ENCODE data around the gene ARID3A.

The ARID3A gene

DNA sequence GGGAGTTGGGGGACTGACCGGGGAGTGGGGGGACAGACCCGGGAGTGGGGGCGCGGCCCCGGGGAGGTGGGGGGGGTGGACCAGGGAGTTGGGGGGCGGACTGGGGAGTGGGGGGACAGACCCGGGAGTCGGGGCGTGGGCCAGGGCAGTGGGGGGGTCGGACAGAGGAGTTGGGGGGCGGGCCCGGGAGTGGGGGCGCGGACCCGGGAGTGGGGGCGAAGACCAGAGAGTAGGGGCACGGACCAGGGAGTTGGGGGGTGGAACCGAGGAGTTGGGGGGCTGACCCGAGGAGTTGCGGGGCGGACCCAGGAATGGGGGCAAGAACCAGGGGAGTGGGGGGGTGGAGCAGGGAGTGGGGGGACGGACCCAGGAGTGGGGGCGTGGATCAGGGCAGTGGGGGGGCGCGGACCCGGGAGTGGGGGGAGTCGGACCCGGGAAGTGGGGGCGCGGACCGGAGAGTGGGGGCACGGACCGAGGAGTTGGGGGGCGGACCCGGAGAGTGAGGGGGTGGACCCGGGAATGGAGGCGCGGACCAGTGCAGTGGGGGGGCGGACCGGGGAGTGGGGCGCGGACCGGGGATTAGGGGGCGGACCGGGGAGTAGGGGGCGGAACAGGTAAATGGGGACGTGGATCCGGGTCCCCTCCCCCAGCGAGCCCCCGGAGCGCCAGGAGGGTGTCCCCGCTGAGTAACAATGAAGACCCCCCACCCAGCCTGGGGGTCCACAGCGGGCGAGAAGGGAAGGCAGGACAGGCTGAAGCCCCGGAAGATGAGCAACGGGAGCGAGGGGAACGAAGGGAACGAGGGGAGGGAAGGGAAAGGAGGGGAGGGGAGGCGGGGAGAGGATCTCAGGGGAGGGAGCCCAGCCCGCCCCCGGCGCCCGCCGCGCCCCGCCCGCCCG is 13.4 kb upstream of the ARID3A start:
- DNase-seq (ENCODE audit: low spot score), result no peak

- DNase-seq (ENCODE audit: low spot score), result peak; percentile 80
These were observed 12.6 kb upstream of the ARID3A start, which contains the start of gene R3HDM4 for GRCh38 chr19:913080-913748. Gene R3HDM4 (minus strand): TSS chr19:913219. CDS start chr19:913157, 62 bp downstream.

DNA sequence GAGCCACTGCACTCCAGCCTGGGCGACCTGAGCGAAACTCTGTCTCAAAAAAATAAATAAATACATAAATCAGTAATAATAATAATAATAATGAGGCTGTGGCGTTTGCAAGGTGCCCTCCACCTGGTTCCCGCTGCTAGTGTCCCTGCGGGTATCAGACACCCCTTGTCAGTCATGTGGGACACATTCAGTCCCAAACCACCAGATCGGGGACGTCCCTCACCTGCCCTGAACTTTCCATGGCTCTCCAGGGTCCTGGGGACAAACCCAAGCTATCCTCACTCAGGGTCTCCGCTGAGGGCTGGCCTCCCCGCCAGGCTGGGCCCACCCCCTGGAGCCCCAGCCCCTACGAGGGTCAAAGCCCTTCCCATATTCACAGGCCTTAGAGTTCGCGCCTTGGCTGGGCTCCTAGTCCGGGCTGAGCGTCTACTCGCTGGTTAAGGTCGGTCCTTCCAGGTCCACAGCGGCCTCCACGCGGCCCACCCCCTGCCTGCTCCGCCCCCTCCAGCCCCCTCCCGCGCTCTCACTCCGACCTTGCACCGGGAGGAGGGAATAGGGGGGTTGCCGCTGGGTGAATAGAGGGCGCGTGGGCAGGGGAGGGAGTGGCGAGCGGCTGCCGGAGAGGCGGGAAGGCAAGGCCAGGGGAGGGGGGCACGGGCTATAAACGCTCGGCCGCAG is 9.1 kb upstream of the ARID3A start:
- no peak for DNase-seq (ENCODE audit: low spot score)

DNA sequence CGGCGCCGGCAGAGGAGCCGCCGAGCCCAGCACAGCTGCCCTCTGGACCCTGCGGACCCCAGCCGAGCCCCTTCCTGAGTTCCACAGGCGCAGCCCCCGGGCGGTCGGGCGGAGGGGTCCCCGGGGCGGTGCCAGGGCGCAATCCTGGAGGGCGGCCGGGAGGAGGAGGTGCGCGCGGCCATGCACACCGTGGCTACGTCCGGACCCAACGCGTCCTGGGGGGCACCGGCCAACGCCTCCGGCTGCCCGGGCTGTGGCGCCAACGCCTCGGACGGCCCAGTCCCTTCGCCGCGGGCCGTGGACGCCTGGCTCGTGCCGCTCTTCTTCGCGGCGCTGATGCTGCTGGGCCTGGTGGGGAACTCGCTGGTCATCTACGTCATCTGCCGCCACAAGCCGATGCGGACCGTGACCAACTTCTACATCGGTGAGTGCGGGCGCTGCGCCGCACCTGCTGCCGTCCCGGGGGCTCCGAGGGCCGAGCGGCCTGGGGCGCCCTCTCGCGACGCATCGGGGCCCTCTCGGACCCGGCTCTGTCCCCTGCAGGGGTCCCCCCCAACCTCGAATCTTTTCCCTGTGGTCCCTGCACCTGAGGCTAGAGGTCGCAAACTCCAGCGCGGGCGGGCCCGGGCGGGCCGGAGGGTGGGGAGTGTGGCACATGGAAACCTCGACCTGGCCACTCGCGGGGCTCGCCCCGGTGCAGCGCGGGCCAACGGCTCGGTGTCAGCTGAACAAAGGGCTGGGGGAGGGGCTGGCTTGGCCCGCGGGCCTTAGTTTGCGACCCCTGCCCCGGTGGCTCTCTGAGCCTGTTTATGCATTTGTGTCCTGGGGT is 8.3 kb upstream of the ARID3A start, which contains the start of gene KISS1R:
Gene KISS1R, plus strand, starts transcription at position 11 of the 829 bp plus-strand sequence. Its CDS starts 170 bp downstream, at position 181.
- DNase-seq (ENCODE audit: low spot score), result peak; percentile 77

DNA sequence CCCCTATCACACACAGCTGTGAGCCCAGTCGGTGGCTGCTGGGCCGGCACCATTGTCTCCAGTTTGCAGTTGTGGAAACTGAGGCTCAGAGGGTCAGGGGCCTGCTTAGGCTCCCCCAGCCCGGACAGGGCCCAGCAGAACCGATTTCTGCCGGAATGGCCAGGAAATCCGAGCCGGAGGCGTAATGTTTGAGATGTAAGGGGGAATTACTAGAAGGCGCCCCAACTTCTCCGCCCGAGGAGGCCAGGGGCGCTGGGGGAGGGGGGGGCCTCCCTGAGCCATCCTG is 7.7 kb upstream of the ARID3A start:
- DNase-seq (ENCODE audit: low spot score), result no peak

GRCh38 chr19:918481-919198 is 7.2 kb upstream of the ARID3A start:
- DNase-seq (ENCODE audit: low spot score), result no peak

GRCh38 chr19:919199-920050 is 6.4 kb upstream of the ARID3A start:
- DNase-seq (ENCODE audit: low spot score), result no peak

DNA sequence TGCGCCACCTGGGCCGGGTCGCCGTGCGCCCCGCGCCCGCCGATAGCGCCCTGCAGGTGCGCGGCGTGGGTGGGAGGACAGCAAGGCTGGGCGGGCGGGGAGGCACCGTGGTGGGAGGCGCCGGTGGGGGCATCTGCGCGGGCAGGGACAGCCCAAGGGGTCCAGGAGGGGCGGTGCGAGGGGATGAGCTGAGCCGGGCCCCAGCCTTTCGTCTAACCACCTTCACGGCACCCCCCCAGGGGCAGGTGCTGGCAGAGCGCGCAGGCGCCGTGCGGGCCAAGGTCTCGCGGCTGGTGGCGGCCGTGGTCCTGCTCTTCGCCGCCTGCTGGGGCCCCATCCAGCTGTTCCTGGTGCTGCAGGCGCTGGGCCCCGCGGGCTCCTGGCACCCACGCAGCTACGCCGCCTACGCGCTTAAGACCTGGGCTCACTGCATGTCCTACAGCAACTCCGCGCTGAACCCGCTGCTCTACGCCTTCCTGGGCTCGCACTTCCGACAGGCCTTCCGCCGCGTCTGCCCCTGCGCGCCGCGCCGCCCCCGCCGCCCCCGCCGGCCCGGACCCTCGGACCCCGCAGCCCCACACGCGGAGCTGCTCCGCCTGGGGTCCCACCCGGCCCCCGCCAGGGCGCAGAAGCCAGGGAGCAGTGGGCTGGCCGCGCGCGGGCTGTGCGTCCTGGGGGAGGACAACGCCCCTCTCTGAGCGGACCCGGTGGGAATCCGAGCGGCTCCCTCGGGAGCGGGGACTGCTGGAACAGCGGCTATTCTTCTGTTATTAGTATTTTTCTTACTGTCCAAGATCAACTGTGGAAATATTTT is 5.6 kb upstream of the ARID3A start:
- DNase-seq (ENCODE audit: low spot score), result no peak

- no peak for DNase-seq (ENCODE audit: low spot score)
These were observed 1.2 kb upstream of the ARID3A start for GRCh38 chr19:924553-925086.

DNA sequence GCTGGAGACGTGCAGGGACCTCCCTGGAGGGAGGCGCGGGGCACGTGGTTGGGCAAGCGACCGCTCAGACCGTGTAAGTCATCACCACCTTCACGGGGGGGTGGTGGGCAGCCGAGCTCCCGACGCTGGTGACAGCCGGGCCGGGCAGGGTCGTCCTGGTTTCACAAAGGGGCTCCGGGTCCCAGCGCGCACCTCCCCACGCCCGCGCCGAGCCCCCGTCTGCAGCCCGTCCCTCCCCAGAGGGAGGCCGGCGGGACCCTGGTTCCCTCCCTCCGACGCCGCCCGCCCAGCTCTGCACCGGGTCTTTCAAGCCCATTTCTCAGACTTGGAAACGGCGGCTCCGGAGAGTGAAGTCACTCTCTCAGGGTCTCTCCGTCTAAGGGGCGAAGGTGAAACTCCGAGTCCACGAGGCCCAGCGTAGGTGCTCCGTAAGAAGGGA is 729 bp upstream of the ARID3A start:
- DNase-seq (ENCODE audit: low spot score), result no peak

GRCh38 chr19:926323-926588 is 421 bp downstream of the ARID3A start:
- DNase-seq (ENCODE audit: low spot score), result no peak

DNA sequence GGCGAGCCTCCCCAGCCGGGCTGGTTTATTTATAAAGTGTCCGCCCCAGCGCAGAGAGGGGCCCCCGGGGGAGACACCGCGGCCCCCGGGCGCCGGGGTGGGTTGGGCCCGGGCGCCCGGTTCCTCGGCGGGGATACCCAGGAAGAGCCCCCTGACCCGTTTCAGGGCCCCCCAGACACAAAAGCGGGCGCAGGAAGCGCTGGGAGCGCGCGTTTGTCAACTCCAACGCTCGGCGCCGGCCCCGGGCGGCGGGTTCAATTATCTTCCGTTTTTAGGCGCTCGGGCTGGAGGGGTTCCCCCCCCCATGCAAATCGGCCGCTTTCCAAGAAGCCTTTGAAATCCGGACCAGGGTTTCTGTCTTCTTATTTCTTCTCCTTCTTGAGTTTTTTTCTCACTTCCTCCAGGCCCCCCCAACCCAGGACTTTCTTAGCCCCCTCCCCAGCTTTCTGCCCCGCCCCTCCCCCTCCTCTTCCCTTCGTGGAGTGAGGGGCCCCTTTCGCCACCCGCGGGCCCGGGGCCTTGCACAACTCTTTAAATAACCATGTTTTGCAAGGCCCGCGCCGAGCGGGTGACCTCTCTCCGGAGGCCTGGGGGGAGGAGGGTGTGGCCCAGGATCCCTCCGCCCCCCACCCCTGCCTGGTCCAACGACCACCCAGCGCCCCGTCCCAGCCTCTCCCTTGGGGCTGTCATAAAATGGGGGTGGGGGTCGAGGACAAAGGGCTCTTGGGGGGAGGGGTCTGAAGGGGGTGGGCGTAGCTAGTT is 935 bp downstream of the ARID3A start:
- DNase-seq (ENCODE audit: low spot score), result no peak

DNA sequence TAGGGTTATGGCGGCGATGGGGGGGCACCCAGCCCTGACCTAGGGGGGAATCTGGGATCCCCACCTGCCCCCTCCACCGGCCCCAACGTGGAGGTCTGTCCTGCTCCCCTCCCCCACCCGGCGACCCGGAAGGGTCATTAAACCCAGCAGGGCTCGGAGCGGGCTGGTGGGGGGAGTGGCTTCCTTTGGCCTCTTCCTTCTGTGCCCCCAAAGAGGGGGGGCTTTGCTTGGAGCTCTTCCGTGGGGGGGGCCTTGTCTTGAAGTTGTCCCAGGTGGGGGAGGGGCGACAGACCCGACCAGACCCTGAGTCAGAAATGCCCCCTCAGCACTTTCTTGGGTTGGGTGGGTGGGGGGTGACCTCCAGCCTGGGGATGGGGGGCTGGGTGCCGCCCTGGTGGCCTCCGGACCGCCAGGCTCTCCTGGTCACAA is 1.5 kb downstream of the ARID3A start:
- DNase-seq (ENCODE audit: low spot score), result no peak

- DNase-seq (ENCODE audit: low spot score), result no peak
These were observed 2.1 kb downstream of the ARID3A start for GRCh38 chr19:927780-928401.

GRCh38 chr19:928471-929202 is 2.8 kb downstream of the ARID3A start:
- DNase-seq (ENCODE audit: low spot score), result no peak

GRCh38 chr19:929203-929890 is 3.5 kb downstream of the ARID3A start:
- no peak for DNase-seq (ENCODE audit: low spot score)

DNA sequence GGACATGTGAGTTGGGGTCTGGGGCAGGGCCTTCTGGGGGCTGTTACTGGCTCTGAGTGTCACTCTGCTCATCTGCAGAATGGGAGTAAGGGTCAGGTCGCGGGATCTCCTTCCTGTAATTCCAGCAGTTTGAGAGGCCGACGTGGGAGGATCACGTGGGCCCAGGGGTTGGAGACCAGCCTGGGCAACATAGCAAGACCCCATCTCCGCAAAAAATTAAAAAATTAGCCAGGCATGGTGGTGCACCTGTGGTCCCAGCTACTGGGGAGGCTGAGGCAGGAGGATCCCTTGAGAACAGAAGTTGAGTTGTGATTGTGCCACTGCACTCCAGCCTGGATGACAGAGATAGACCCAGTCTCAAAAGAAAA is 4.0 kb downstream of the ARID3A start:
- DNase-seq (ENCODE audit: low spot score), result no peak

Data from hematopoietic multipotent progenitor cell treated with erythropoietin and hydrocortisone succinate and interleukin-3 and kit ligand, for 17 days (in vitro differentiated cells).